Measurements from ENCODE around the gene ACSF3.

GRCh38 chr16:89058812-89059211 is 34.8 kb upstream of the ACSF3 start:
- TF ChIP-seq EZH2phosphoT487 (IDR thresholded peaks at IDR 0.05; ENCODE audit: borderline replicate concordance, low read length): no peak
- TF ChIP-seq EZH2 (IDR thresholded peaks at IDR 0.05; ENCODE audit: low read length, unreplicated experiment): no peak
